HG02973 (cell line): ENCODE results near the gene GTPBP3.

Experiments
- ATAC-seq: cut with Tn5 transposase; IDR thresholded peaks from one replicate; pipeline ENCODE4 v1.9.1; 2021; ENCODE audit warnings: moderate library complexity; ENCODE audit not compliant: unreplicated experiment

GTPBP3 gene

DNA sequence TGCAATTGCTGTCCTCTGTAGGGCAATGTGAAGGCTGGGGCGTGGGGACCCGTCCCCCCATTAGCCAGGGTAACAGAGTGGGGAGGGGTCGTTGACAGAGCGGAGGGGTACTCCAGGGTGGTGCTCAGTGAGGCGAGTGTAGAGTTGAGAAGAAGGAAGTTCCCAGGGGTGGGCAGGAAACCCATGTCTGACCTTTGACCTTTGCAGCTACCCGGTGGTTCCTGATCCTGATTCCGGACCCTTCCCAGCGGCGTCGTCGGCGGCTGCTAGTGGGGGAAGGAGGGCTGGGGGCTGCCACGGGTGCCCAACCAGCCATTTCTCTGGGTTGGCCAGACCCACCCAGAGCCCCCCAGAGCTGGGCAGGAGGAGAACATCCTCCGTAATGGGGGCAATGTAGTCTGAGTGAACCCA, 41.9 kb downstream of the GTPBP3 start:
- ATAC-seq: no peak

DNA sequence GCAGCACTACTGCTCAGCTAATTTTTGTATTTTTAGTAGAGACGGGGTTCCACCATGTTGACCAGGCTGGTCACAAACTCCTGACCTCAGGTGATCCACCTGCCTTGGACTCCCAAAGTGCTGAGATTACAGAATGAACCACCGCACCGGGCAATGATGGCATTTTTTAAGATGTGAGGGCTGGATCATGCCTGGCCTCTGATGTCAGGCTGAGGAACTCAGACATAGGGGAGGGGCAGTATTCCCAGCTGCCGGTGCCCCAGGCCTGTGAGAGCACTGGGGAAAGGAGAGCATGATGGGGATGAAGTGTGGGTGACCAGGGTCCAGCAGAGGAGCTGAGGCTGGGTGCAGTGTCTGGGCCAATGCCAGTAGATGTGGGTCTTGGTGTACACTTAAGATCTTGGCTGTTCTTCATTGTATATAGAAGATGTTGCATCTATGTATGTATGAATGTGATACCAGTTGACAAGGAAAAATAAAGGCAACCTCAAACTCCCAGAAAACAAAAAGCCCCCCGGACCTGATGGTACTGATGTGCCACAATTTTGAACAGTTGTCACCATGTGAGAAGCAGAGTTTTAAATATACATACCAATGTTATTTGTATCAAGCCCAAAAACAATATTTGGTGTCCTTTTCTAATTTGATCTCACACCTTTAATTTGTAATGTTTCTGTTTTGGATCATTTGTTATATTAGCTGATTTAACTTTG, 43.2 kb downstream of the GTPBP3 start:
- no peak for ATAC-seq

DNA sequence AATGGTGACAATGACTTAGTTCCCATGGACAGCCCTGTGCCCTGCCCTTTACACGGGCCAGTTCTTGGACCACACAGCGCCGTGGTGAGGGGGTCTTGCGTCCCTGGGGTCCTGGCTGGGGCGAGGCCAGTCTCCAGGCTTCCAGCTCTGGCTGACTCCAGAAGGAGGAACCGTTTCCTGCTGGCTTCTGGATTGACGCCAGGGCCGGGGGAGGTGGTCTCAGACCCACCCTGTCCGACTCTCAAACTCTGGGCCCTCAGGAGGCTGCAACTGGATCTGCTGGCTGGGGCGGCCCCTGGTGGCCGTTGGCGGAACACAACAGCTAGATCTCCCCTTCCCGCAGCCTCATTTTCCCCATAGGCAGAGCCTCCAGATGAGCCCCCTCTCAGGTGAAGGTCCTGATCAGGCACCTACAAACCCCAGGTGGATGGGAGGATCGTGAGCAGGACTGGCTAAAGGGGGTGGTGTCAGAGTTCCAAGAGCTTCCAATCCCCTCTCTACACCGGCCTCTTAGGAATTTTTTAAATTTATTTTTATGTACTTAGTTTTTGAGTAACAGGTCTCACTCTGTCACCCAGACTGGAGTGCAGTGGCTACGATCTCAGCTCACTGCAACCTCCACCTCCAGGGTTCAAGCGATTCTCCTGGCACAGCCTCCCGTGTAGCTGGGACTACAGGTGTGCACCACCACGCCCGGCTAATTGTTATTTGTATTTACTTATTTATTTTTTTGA, 48.7 kb downstream of the GTPBP3 start:
- ATAC-seq: no peak

DNA sequence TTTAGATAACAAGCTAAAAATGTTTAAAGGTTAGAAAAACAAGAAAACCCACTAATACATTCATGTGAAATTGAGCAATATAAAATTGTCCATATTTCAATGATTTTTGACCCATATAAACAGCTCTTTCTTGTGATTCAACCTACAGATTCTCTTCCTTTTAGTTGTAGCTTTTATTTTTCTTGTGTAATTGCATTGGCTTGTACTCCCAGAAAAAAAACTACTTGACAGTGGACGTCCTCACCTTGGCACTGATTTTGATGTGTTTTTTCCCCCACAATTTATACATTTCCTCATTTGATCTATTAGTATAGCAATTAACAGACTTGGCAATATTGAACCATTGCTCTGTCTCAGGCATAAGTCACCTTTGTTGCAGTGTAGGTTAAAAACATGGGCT, 51.9 kb downstream of the GTPBP3 start:
- no peak for ATAC-seq

DNA sequence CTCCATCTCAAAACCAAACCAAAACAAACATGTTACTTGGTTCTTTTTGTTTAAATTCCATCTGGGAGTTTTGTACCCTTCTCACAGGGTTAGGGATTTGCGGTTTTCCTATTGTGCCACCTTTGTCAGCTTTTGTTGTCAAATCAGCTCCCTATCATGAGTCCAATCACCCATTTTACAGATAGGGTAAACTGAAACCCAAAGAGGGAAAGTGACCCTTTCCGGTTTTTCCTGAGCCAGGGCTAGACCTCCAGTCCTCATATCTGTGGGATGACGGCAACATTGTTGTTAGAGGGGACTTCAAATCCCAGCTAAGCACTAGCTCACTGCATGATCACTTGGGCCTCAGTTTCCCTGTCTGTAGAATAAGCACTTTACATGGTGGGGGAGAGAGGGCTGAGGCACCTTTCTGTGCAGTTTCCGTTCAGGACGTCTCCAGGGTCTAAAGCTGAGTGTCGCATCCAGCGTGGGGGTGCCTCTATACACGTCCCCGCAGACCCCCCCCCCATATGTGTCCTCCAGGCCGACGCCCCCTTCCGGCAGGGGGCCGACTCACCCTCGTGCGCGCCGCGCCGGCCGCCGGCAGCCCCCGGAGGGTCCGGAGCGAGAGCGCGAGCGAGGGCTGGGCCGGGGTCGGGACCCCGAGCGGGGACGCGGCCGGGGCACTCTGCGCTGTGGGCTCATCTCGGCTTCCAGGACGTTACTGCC, 52.8 kb downstream of the GTPBP3 start:
- no peak for ATAC-seq

DNA sequence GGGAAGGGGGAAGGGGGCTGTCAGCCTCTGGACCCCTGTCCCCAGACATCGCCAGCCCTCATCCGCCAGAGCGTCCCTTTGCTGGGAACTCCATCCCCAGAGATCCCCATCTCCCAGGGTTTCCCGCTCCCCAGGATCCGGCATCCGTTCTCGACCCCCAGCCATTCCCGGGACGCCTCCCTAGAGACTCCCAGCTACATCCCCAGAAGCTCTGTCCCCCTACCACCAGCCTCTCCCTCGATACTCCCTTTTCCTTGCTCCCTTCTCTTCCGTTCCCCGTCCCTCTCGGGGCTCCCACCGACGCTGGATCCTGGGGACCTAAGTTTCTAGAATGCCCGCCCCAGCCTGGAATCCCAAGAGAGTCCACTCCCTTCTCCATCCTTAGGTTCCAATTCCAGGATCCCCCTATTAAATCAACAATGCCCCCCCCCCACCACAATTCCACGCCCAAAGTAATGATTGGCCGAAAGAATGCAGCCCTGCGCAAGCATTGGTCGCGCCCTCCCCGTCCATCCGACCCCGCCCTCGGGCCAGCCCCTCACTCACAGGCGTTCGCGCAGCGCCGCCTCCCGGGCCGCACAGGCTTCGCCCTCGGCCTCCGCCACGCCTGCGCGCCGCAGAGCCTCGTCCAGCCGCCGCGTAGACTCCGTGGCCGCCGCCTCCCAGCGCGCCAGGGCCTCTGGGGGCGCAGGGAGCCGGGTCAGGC, 53.5 kb downstream of the GTPBP3 start:
- peak; percentile 83 for ATAC-seq

DNA sequence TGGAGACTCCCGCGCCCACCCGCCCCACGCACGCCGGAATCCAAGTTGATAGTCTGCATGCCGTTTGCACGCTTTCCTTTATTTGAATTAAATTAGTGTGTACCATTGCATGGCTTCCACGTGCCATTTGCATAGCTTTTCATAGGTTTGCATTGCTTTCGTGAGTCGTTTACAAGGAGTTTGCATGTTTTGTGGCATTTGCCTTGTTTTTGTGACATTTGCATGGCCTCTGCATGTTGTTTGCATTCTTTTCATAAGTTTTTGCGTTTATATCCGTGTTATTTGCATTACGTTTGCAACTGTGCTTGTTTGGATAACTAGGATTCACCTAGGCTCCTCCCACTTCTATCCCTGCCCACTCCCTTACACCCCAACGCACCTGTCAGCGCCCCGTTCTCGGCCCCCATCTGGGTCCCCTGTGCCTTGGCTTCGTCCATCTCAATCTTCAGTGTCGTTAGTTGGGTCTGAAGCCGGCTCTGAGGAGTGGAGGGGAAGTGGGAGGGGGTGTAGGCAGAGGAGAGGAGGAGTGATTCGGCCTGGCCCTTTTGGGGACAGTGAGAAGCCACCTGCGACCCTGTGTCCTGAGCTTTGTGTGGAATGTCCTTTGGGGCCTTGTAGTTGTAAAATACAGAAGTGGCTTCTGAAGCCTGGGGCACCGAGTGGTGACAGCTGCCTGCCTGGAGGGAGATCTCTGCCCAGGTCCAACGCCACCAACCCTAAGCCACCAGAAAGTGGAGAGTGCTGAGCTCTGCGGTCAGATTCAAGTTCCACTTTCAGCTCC, 54.2 kb downstream of the GTPBP3 start:
- ATAC-seq: no peak
